ENCODE data around the gene BRK1.
A peak's percentile ranks its signal among the peaks of the same experiment; 100 is the strongest.
"Not testable (repeated sequence)": the region's sequence is repeated elsewhere in the genome, so short reads cannot be mapped to it uniquely, and the experiment has no call there.

BRK1 gene

GRCh38 chr3:10142707-10143560 lies 27.5 kb downstream of the BRK1 start:
- no peak for DNase-seq (ENCODE audit: low spot score)

GRCh38 chr3:10145685-10146084 lies 30.2 kb downstream of the BRK1 start:
- no peak for DNase-seq (ENCODE audit: low spot score)

- DNase-seq (ENCODE audit: low spot score) = no peak
Observed at GRCh38 chr3:10149226-10149625, 33.8 kb downstream of the BRK1 start.

- DNase-seq (ENCODE audit: low spot score) = no peak
Observed at GRCh38 chr3:10150987-10151386, 35.5 kb downstream of the BRK1 start.

GRCh38 chr3:10154335-10155122 lies 39.1 kb downstream of the BRK1 start:
- DNase-seq (ENCODE audit: low spot score) = no peak

GRCh38 chr3:10155123-10155472 lies 39.6 kb downstream of the BRK1 start:
- DNase-seq (ENCODE audit: low spot score) = no peak

- no peak for DNase-seq (ENCODE audit: low spot score)
Observed at GRCh38 chr3:10155658-10156057, 40.2 kb downstream of the BRK1 start.

GRCh38 chr3:10157031-10157430 lies 41.6 kb downstream of the BRK1 start:
- DNase-seq (ENCODE audit: low spot score) = no peak

GRCh38 chr3:10158555-10158954 lies 43.1 kb downstream of the BRK1 start:
- DNase-seq (ENCODE audit: low spot score) = not testable (repeated sequence)

GRCh38 chr3:10160346-10160745 lies 44.9 kb downstream of the BRK1 start:
- DNase-seq (ENCODE audit: low spot score) = no peak

- DNase-seq (ENCODE audit: low spot score) = no peak
Observed at GRCh38 chr3:10160925-10161324, 45.5 kb downstream of the BRK1 start.

- DNase-seq (ENCODE audit: low spot score) = no peak
Observed at GRCh38 chr3:10162185-10162584, 46.7 kb downstream of the BRK1 start.

GRCh38 chr3:10164201-10164545 lies 48.7 kb downstream of the BRK1 start:
- not testable (repeated sequence) for DNase-seq (ENCODE audit: low spot score)

- peak; percentile 93 for DNase-seq (ENCODE audit: low spot score)
Observed at GRCh38 chr3:10164546-10165393, 49.3 kb downstream of the BRK1 start, which contains the start of gene IRAK2. Gene IRAK2 (plus strand): TSS chr3:10164919. CDS start chr3:10164955, 36 bp downstream.

GRCh38 chr3:10166213-10166604 lies 50.7 kb downstream of the BRK1 start:
- no peak for DNase-seq (ENCODE audit: low spot score)

- DNase-seq (ENCODE audit: low spot score) = no peak
Observed at GRCh38 chr3:10169000-10169496, 53.6 kb downstream of the BRK1 start.

- DNase-seq (ENCODE audit: low spot score) = no peak
Observed at GRCh38 chr3:10170915-10171478, 55.5 kb downstream of the BRK1 start.

GRCh38 chr3:10173095-10173925 lies 57.8 kb downstream of the BRK1 start:
- no peak for DNase-seq (ENCODE audit: low spot score)

GRCh38 chr3:10173926-10174435 lies 58.5 kb downstream of the BRK1 start:
- peak; percentile 93 for DNase-seq (ENCODE audit: low spot score)

GRCh38 chr3:10175334-10175733 lies 59.9 kb downstream of the BRK1 start:
- DNase-seq (ENCODE audit: low spot score) = not testable (repeated sequence)

GRCh38 chr3:10176150-10176549 lies 60.7 kb downstream of the BRK1 start:
- not testable (repeated sequence) for DNase-seq (ENCODE audit: low spot score)
